Muscle layer of colon (tissue), 2 donors: Measurements from ENCODE around the gene DLL4.

Source experiments
- H3K27ac ChIP-seq: one replicate; pipeline ENCODE4 v1.7.0; 2013; ENCODE audit warnings: low read depth, mild to moderate bottlenecking, low read length, moderate library complexity
- H3K27me3 ChIP-seq, 2 donors: one replicate each; pipeline ENCODE4 v1.7.0; 2013; ENCODE audit warnings: low read length in 2 of 2, mild to moderate bottlenecking in 2 of 2; ENCODE audit not compliant: insufficient read depth in 2 of 2, control insufficient read depth in 1 of 2
- H3K36me3 ChIP-seq: one replicate; pipeline ENCODE4 v1.7.0; 2013; ENCODE audit warnings: mild to moderate bottlenecking, low read length; ENCODE audit not compliant: insufficient read depth
- H3K4me1 ChIP-seq: one replicate; pipeline ENCODE4 v1.7.0; 2013; ENCODE audit warnings: mild to moderate bottlenecking, low read length; ENCODE audit not compliant: insufficient read depth
- H3K4me3 ChIP-seq, 2 donors: one replicate each; pipeline ENCODE4 v1.7.0; 2013; ENCODE audit warnings: low read length in 2 of 2, low read depth in 1 of 2, mild to moderate bottlenecking in 1 of 2, moderate library complexity in 1 of 2
- H3K9ac ChIP-seq: one replicate; pipeline ENCODE4 v1.7.0; 2013; ENCODE audit warnings: low read length
- H3K9me3 ChIP-seq: one replicate; pipeline ENCODE4 v1.7.0; 2013; ENCODE audit warnings: mild to moderate bottlenecking, low read length
- donor health status: abdominal sarcoma.
- donor health status: Adenocarcinoma of cecum.

The DLL4 gene

GRCh38 chr15:40894681-40895448, 34.3 kb upstream of the DLL4 start:
- Histone ChIP-seq H3K4me3 (peak overlapping the region; percentile 87 to 88), H3K9me3 (no peaks in the 10 kb centered on the region), H3K27ac (peak overlapping the region; percentile 91), H3K27me3 (no peaks in the 10 kb centered on the region), H3K4me1 (peaks cover 20% of the 10 kb centered on the region), H3K9ac (peak overlapping the region; percentile 55), H3K36me3 (peaks cover 16% of the 10 kb centered on the region)

GRCh38 chr15:40899536-40900207, 29.5 kb upstream of the DLL4 start:
- H3K36me3 ChIP-seq: peaks cover 44% of the 10 kb centered on the region
- H3K27me3 ChIP-seq: no peaks in the 10 kb centered on the region
- no peak overlapping the region for H3K27ac ChIP-seq
- H3K4me1 ChIP-seq: peaks cover 14% of the 10 kb centered on the region
- H3K4me3 ChIP-seq: no peak overlapping the region
- no peak overlapping the region for H3K9ac ChIP-seq
- no peaks in the 10 kb centered on the region for H3K9me3 ChIP-seq

GRCh38 chr15:40900256-40901052, 28.7 kb upstream of the DLL4 start:
- peaks cover 44% of the 10 kb centered on the region for H3K36me3 ChIP-seq
- H3K27ac ChIP-seq: no peak overlapping the region
- no peak overlapping the region for H3K4me3 ChIP-seq
- H3K9me3 ChIP-seq: no peaks in the 10 kb centered on the region
- H3K9ac ChIP-seq: no peak overlapping the region
- H3K4me1 ChIP-seq: peaks cover 13% of the 10 kb centered on the region
- no peaks in the 10 kb centered on the region for H3K27me3 ChIP-seq

GRCh38 chr15:40901053-40901443, 28.1 kb upstream of the DLL4 start:
- Histone ChIP-seq H3K36me3 (peaks cover 44% of the 10 kb centered on the region), H3K9ac (no peak overlapping the region), H3K4me1 (peaks cover 13% of the 10 kb centered on the region), H3K9me3 (no peaks in the 10 kb centered on the region), H3K27me3 (no peaks in the 10 kb centered on the region), H3K4me3 (no peak overlapping the region), H3K27ac (no peak overlapping the region)

- H3K27ac ChIP-seq: no peak overlapping the region
- peaks cover 26% of the 10 kb centered on the region for H3K4me1 ChIP-seq
- peaks cover 44% of the 10 kb centered on the region for H3K36me3 ChIP-seq
- no peaks in the 10 kb centered on the region for H3K27me3 ChIP-seq
- H3K4me3 ChIP-seq: no peak overlapping the region
- H3K9me3 ChIP-seq: no peaks in the 10 kb centered on the region
- H3K9ac ChIP-seq: no peak overlapping the region
Observed at GRCh38 chr15:40902605-40903561, 26.3 kb upstream of the DLL4 start.

DNA sequence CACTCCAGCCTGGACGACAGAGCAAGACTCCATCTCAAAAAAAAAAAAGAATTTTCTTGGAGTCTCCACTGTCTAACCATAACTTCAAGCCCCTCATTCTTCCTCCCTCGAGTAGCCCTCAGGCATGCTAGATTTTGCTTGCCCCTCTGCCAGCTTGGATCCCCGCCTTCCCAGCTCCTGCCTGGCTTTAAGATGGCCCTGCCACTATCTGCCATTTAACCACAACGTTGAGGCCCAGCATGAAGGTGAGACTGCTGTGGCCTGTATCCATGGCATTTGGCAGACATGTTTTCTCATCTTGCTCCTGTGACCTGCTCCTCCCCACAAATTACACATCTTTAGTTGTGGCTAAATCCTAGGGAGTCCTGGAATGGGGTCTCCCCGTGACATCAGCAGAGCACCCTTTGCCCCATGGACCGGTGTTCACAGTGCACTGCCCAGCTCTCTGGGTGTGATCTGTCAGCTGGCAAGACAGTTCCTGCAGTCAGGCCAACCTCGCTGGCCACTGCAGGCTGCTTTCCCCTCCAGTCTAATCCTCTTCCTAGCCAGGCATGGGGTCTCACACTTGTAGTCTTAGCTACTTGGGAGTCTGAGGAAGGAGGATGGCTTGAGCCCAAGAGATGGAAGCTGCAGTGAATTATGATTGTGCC, 24.5 kb upstream of the DLL4 start:
- no peak overlapping the region for H3K27ac ChIP-seq
- H3K4me1 ChIP-seq: peaks cover 26% of the 10 kb centered on the region
- H3K27me3 ChIP-seq: no peaks in the 10 kb centered on the region
- H3K4me3 ChIP-seq: no peak overlapping the region
- H3K36me3 ChIP-seq: peaks cover 30% of the 10 kb centered on the region
- no peak overlapping the region for H3K9ac ChIP-seq
- no peaks in the 10 kb centered on the region for H3K9me3 ChIP-seq

GRCh38 chr15:40906091-40906990, 22.8 kb upstream of the DLL4 start:
- Histone ChIP-seq H3K9me3 (no peaks in the 10 kb centered on the region), H3K27ac (peak overlapping the region; percentile 78), H3K27me3 (no peaks in the 10 kb centered on the region), H3K36me3 (peaks cover 14% of the 10 kb centered on the region), H3K4me1 (peaks cover 26% of the 10 kb centered on the region), H3K9ac (peak overlapping the region; percentile 37), H3K4me3 (peak overlapping the region; percentile 22 to 70)

DNA sequence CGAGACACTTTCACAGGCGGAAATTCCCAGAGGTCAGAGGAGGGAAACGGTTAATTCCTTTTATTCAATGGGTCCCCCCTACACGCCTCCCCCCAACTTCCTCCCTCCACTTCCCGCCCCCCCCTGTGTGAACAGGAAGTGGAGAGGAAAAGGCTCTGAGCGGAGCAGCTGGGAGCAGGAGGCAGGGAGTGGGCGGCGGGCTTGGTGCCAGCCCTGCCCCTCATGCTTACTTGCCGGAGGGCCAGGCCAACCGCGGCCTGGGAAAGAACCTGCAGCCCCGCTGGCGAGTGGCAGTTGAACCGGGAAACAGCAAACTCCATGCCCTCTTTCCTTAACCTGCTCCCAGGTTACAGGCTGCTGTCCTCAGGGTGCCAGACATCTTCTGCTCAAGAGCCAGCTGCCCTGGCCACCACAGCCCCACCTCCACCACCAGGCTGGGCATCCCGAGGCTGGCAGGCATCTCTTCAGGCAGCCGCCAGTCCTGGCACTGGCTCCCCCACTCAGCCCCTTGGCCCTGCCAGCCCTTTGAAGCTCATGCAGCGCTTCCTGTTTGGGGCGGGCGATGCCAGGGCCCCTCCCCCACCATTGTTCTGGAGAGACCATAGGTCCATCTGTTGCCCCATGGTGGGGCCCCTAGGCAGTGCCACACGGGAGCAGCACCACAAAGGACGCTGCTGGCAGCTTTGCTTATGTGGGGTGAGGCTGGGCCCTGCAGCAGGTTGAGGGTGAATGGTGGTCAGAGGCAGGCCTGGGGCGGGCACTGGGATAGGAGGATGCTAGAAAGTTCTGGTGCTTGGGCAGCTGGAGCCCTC, 21.9 kb upstream of the DLL4 start:
- H3K4me1 ChIP-seq: peaks cover 26% of the 10 kb centered on the region

DNA sequence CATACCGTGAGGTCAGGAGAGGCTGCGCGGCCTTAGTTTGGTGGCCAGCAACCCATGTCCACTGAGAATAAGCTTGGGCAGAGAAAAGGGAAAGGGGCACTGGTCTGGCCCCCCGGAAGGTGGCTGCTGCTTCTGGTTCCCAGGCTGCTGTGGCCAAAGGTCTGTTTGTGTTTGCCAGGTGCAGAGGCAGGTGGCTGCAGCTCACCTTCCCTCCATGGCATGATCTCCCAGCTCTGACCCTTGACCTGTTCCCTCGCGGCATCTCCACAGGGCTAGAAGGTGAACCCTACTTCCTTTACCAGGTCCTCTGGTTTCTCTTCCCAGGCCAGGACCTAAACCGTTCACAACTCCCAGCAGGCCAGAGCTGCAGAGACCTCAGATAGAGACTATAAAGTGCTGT, 21.0 kb upstream of the DLL4 start:
- no peak overlapping the region for H3K9ac ChIP-seq
- H3K9me3 ChIP-seq: no peaks in the 10 kb centered on the region
- no peak overlapping the region for H3K4me3 ChIP-seq
- no peaks in the 10 kb centered on the region for H3K27me3 ChIP-seq
- no peak overlapping the region for H3K27ac ChIP-seq
- H3K36me3 ChIP-seq: peaks cover 7% of the 10 kb centered on the region
- H3K4me1 ChIP-seq: peaks cover 26% of the 10 kb centered on the region

More for the DNA sequence above, 21.9 kb upstream of the DLL4 start:
- peak overlapping the region; percentile 37 for H3K9ac ChIP-seq
- H3K27me3 ChIP-seq: no peaks in the 10 kb centered on the region
- no peaks in the 10 kb centered on the region for H3K9me3 ChIP-seq
- peak overlapping the region; percentile 78 for H3K27ac ChIP-seq
- H3K36me3 ChIP-seq: peaks cover 14% of the 10 kb centered on the region
- peak overlapping the region; percentile 22 to 70 for H3K4me3 ChIP-seq
